ENCODE results near the gene DPCD. TPM values are rescaled to one million over a fixed set of nuclear protein-coding genes. Genes with fewer than 3 reads are reported as not detected.

The DPCD gene
- total RNA-seq, 4 donors from 2014 or later, result 13.4 to 30.1 (median 24.5) TPM

DNA sequence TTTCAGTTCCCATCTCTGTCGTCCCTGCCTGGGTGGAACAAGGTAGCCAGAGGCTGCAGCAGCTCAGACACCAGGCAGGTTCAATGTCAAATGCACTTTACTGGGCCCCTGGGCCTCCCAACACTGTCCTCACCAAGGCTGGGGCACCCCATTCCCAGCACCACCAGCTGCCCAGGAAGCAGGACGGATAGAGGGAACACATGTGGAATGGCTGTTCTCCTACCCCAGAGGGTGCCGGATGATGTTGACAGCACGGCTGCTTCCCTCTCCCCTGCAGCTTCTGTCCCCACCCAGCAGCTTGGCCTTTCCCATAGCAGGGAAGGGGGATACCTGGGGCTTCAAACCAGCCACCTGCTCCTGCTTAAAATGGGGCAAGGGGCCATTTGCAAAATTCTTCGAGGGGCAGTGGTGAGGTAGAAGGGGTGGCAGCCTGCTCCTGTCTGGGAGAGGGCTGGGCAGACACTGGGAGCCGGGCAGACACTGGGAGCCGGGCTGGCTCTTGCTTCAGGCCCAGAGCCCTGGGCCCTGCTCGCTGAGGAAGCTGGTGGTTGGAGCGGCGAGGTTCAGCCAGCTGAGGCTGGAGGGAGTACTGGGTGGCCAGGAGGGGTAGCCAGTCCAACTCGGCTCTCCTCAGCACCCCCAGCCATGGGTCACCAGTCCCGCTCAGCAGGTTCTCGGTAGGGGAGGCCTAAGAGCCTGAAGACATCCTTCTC is 9.2 kb upstream of the DPCD start:
- H3K27me3 ChIP-seq, result no peaks in the 10 kb centered on the region
- no peaks in the 10 kb centered on the region for H3K9me3 ChIP-seq
- no peaks in the 10 kb centered on the region for H3K4me1 ChIP-seq
- 85% methylated on average over 4 of the region's 13 CpGs; no CpG with 5 or more reads in 1 of the 2 donors for WGBS, 2 donors (ENCODE audit: low coverage in 1 of 2)
- ATAC-seq, result no peak
- peaks cover 0 to 74% of the 10 kb centered on the region in 2 donors for H3K36me3 ChIP-seq
- no peak overlapping the region for H3K4me3 ChIP-seq
- TF ChIP-seq, protein P1, sequence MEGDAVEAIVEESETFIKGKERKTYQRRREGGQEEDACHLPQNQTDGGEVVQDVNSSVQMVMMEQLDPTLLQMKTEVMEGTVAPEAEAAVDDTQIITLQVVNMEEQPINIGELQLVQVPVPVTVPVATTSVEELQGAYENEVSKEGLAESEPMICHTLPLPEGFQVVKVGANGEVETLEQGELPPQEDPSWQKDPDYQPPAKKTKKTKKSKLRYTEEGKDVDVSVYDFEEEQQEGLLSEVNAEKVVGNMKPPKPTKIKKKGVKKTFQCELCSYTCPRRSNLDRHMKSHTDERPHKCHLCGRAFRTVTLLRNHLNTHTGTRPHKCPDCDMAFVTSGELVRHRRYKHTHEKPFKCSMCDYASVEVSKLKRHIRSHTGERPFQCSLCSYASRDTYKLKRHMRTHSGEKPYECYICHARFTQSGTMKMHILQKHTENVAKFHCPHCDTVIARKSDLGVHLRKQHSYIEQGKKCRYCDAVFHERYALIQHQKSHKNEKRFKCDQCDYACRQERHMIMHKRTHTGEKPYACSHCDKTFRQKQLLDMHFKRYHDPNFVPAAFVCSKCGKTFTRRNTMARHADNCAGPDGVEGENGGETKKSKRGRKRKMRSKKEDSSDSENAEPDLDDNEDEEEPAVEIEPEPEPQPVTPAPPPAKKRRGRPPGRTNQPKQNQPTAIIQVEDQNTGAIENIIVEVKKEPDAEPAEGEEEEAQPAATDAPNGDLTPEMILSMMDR (IDR thresholded peaks at IDR 0.05), result no peak
- TF ChIP-seq POLR2AphosphoS5 (IDR thresholded peaks at IDR 0.05), result no peak
- TF ChIP-seq EP300 (IDR thresholded peaks at IDR 0.05), result no peak
- TF ChIP-seq POLR2A (IDR thresholded peaks at IDR 0.05), result no peak
- no peak overlapping the region for H3K27ac ChIP-seq

DNA sequence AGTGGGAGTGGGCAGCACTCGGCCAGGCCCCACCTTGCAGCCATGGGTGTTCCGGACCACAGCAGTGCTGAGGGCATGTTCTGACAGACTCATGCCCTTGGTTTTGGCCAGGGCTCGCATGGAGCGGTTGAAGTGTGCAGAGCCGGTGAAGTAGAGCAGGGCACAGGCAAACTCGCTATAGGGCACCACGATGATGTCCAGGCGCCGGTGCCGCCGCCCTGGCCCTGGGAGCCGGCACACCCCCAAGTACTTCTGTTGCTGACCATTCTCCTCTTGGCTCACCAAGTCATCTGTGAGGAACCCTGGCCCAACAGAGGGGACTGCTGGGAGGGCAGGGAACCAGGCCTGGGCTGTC is 8.6 kb upstream of the DPCD start:
- 96% methylated on average over 10 of the region's 12 CpGs; no CpG with 5 or more reads in 1 of the 2 donors for WGBS, 2 donors (ENCODE audit: low coverage in 1 of 2)
- no peak overlapping the region for H3K4me3 ChIP-seq

DNA sequence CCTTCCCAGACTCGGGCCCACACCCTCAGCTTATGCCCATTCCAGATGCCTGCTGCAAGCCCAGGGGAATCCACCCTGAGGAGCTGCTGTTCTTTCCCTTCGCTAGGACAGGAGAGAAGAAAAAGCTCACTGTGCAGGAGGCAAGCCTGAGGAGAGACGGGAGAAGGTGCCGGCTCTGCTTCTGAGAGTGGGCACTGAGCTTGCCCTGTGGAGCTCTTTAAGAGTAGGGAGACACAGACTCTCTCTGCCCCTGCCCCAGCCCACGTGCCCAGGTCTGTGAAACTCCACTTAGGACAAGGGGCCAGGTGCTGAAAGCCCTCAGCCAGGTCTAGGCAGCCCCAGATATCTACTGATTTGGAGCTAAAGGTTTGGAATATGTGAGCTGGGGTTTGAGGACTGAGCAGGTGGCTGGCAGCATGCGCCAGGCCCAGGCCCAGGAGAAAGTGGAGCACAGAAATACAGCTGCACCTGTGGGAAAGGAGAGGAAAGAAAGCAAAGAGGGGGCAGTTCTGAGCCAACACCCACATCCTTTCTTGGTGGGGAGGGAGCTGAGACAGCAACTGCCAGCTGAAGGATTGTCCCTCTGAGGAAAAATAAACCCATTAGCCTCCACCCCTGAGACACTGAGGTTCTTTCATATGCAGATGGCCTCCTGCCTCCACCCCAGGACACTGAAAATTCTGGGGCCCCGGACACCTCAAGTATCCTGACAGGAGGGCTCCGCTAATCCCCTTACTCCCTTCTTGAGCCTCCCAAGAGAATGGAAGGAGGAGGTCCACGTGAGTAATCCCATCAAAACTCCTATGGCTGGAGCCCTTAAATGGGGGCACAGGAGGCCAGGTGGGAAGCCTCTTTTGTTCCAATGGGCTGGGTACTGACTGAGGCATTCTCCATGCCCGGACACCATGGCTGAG is 7.4 kb upstream of the DPCD start:
- Histone ChIP-seq H3K27ac (no peak overlapping the region), H3K4me3 (no peak overlapping the region), H3K9me3 (no peaks in the 10 kb centered on the region), H3K27me3 (no peaks in the 10 kb centered on the region), H3K36me3 (peaks cover 0 to 92% of the 10 kb centered on the region in 2 donors), H3K4me1 (peaks cover 0 to 4% (median 0%) of the 10 kb centered on the region in 3 donors)
- WGBS, 2 donors (ENCODE audit: low coverage in 1 of 2), result 66% methylated on average over 4 of the region's 10 CpGs; no CpG with 5 or more reads in 1 of the 2 donors
- TF ChIP-seq POLR2AphosphoS5 (IDR thresholded peaks at IDR 0.05) (no peak), EP300 (IDR thresholded peaks at IDR 0.05) (no peak), POLR2A (IDR thresholded peaks at IDR 0.05) (no peak)
- TF ChIP-seq, protein P1 (IDR thresholded peaks at IDR 0.05), result no peak
- no peak for ATAC-seq

More for the DNA sequence above, 8.6 kb upstream of the DPCD start:
- H3K4me1 ChIP-seq, result no peaks in the 10 kb centered on the region
- H3K27me3 ChIP-seq, result no peaks in the 10 kb centered on the region
- H3K36me3 ChIP-seq, result peaks cover 0 to 79% of the 10 kb centered on the region in 2 donors
- no peaks in the 10 kb centered on the region for H3K9me3 ChIP-seq
- TF ChIP-seq EP300 (IDR thresholded peaks at IDR 0.05) (no peak), POLR2AphosphoS5 (IDR thresholded peaks at IDR 0.05) (no peak), POLR2A (IDR thresholded peaks at IDR 0.05) (no peak)
- TF ChIP-seq, protein P1 (IDR thresholded peaks at IDR 0.05), result no peak
- ATAC-seq, result no peak
- H3K27ac ChIP-seq, result no peak overlapping the region

DNA sequence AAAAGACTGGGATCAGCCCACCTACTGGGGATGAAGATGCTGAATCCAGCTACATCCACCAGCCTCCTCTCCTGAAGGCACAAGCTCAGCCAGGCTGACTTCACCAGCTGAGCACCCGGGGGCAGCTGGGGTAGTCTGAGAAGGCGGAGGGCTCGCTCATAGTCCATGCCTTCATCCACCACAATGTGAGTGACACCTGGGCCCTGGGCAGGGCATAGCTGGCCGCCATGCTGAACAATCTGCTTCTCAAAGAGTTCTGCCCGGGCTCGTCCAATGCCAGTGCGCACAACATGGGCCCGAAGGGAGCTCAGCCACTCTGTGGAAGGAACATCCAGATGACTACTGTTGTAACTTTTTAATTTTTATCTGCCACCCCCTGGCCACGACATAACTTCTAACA is 2.3 kb upstream of the DPCD start:
- 80 to 84% methylated on average over 1 to 2 of the region's 9 CpGs for WGBS, 2 donors (ENCODE audit: low coverage in 1 of 2)
- TF ChIP-seq, protein P1 (IDR thresholded peaks at IDR 0.05), result no peak
- no peak for TF ChIP-seq POLR2AphosphoS5 (IDR thresholded peaks at IDR 0.05)
- TF ChIP-seq EP300 (IDR thresholded peaks at IDR 0.05), result no peak
- no peak for TF ChIP-seq POLR2A (IDR thresholded peaks at IDR 0.05)
- peaks cover 0 to 53% of the 10 kb centered on the region in 2 donors for H3K36me3 ChIP-seq

More for the DNA sequence above, 2.3 kb upstream of the DPCD start:
- no peaks in the 10 kb centered on the region for H3K9me3 ChIP-seq
- H3K27ac ChIP-seq, result no peak overlapping the region
- ATAC-seq, result no peak
- H3K27me3 ChIP-seq, result no peaks in the 10 kb centered on the region
- H3K4me3 ChIP-seq, result no peak overlapping the region
- peaks cover 0 to 30% (median 18%) of the 10 kb centered on the region in 3 donors for H3K4me1 ChIP-seq

All from gastroesophageal sphincter (tissue), 4 donors.